Skeletal muscle satellite cell (primary cell): Measurements from ENCODE around the gene TCEA2.

ENCODE experiments used
- H3K27me3 ChIP-seq: 2 replicates; pipeline ENCODE4 v1.7.0; 2013; ENCODE audit warnings: low read length; ENCODE audit not compliant: control insufficient read depth, insufficient read depth
- H3K36me3 ChIP-seq: 2 replicates; pipeline ENCODE4 v1.7.0; 2013; ENCODE audit warnings: mild to moderate bottlenecking, control low read depth, low read length; ENCODE audit not compliant: insufficient read depth
- H3K4me1 ChIP-seq: 2 replicates; pipeline ENCODE4 v1.7.0; 2013; ENCODE audit warnings: low read length; ENCODE audit not compliant: control insufficient read depth, insufficient read depth
- H3K4me2 ChIP-seq: 2 replicates; pipeline ENCODE4 v1.7.0; 2013; ENCODE audit warnings: mild to moderate bottlenecking, low read length
- H3K4me3 ChIP-seq: 2 replicates; pipeline ENCODE4 v1.7.0; 2013; ENCODE audit warnings: low read length
- H3K9ac ChIP-seq: 2 replicates; pipeline ENCODE4 v1.7.0; 2013; ENCODE audit warnings: mild to moderate bottlenecking, low read depth, low read length, moderate library complexity
- H3K9me3 ChIP-seq: replicated peaks from 2 replicates; pipeline ENCODE4 v1.7.0; 2013; ENCODE audit warnings: mild to moderate bottlenecking, control low read depth, low read length

TCEA2 gene

DNA sequence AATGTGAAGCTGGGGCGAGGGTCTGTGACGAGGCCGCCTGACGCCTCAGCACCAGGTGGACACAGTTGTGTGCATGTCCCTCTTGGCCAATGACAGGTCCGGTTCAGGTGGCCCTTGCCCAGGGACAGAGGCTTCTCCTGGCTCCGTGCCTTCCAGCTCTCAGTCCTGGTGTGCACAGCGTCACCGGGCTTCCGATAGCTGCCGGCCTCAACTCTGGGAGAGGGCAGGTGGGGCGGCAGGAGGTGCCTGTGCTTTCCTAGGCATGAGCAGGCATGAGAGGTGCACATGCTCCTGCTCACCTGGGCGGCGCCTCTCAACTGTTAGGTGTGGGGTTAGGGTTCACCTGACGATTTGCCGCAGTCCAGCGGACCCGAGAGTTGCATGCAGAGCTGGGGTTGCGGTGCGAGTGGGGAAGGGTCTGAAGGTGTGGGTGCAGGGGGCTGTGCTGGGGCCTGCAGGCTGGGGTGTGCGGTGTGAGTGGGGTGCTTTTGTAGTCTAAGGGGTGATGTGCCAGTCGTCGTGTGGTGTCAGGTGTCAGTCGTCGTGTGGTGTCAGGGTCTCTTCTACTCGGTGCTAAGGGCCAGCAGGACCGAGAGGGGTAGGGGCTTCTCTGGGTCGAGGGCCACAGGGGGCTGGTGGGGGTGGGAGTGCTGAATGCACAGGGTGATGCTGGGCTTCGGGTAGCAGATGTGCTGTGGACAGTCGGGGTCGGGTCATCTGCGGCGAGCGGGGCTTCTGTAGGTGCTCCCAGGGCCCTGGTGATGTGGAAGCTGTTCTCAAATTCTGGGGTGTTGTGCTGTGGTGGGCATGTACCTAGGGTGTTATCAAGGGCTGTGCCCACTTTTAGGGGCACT, 9.8 kb upstream of the TCEA2 start:
- Histone ChIP-seq H3K27me3 (peaks cover 40% of the 10 kb centered on the region), H3K9me3 (no peaks in the 10 kb centered on the region), H3K9ac (no peak overlapping the region), H3K36me3 (no peaks in the 10 kb centered on the region), H3K4me3 (no peak overlapping the region), H3K4me1 (peaks cover 3% of the 10 kb centered on the region), H3K4me2 (no peak overlapping the region)

GRCh38 chr20:64053841-64054661, 8.9 kb upstream of the TCEA2 start:
- Histone ChIP-seq H3K9ac (no peak overlapping the region), H3K27me3 (peaks cover 35% of the 10 kb centered on the region), H3K4me2 (no peak overlapping the region), H3K36me3 (no peaks in the 10 kb centered on the region), H3K4me3 (no peak overlapping the region), H3K9me3 (no peaks in the 10 kb centered on the region), H3K4me1 (peaks cover 7% of the 10 kb centered on the region)

DNA sequence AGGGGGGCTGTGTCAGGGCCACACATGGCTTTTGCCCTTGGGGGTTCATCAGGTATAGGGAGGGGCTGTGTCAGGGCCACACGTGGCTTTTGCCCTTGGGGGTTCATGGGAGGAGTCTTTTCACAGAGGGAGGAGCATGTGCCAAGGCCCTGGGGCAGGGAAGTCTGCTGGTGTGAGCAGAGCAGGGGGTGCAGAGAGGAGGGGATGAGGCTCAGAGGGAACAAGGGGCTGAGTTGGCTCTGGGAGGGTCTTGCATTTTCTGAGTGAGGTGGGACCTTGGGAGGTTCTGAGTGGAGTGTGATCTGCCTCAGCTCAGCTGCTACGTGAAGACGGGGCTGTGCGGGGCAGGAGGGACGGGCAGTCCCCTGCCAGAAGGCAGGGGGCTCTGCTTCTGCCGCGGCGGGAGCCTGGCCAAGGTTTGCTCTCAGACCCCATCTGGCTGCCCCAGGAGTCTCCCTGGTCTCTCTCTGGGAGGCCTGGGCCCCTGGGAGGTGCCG, 7.6 kb upstream of the TCEA2 start:
- no peak overlapping the region for H3K4me2 ChIP-seq
- H3K4me1 ChIP-seq = peaks cover 7% of the 10 kb centered on the region
- H3K9me3 ChIP-seq = no peaks in the 10 kb centered on the region
- H3K27me3 ChIP-seq = peaks cover 27% of the 10 kb centered on the region
- H3K36me3 ChIP-seq = no peaks in the 10 kb centered on the region
- no peak overlapping the region for H3K9ac ChIP-seq
- H3K4me3 ChIP-seq = no peak overlapping the region

DNA sequence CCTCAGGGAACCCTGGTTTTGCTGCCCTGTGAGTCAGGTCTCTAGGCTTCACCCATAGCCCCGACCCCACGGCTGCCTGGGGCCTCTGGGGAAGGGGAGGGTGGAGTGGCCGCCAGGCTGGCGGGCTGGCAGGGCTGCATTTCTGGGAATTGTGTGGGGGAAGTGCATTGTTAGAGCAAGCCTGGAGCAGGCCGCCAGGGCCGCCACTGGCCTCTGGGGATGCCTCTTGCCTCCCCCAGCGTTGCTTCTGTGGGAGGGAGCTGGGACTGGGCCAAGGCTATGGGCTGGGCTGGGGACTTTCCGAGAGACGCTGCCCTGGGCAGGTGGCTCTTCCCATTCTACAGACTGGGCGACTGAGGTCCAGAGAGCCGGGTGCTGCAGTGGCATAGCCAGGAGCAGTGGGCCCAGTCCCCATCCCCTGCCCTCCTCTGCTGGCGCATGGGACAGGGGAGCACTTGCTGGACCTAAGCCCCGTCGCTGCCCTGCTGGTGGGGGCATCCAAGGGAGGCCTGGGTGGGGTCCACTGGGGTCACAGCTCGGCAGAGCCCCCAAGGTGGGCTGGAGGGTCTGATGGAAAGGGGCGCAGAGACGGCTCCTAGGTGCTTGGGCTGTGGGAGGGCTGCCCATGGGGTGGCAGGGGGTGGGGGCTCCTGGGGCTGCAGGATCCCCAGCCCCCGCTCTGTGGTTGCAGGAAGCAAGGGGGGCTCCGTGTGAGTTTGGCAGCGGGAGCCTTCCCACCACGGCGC, 6.9 kb upstream of the TCEA2 start:
- Histone ChIP-seq H3K4me1 (peaks cover 7% of the 10 kb centered on the region), H3K4me2 (no peak overlapping the region), H3K36me3 (no peaks in the 10 kb centered on the region), H3K27me3 (peaks cover 21% of the 10 kb centered on the region), H3K4me3 (no peak overlapping the region), H3K9me3 (no peaks in the 10 kb centered on the region), H3K9ac (no peak overlapping the region)

- Histone ChIP-seq H3K4me3 (no peak overlapping the region), H3K4me1 (peaks cover 7% of the 10 kb centered on the region), H3K36me3 (no peaks in the 10 kb centered on the region), H3K4me2 (no peak overlapping the region), H3K27me3 (peaks cover 21% of the 10 kb centered on the region), H3K9me3 (no peaks in the 10 kb centered on the region), H3K9ac (no peak overlapping the region)
Measured at GRCh38 chr20:64056639-64056888, 6.4 kb upstream of the TCEA2 start.

GRCh38 chr20:64056889-64057627, 5.9 kb upstream of the TCEA2 start:
- no peak overlapping the region for H3K9ac ChIP-seq
- peaks cover 8% of the 10 kb centered on the region for H3K4me1 ChIP-seq
- no peak overlapping the region for H3K4me2 ChIP-seq
- no peaks in the 10 kb centered on the region for H3K36me3 ChIP-seq
- no peaks in the 10 kb centered on the region for H3K9me3 ChIP-seq
- peaks cover 17% of the 10 kb centered on the region for H3K27me3 ChIP-seq
- no peak overlapping the region for H3K4me3 ChIP-seq

- peaks cover 15% of the 10 kb centered on the region for H3K4me1 ChIP-seq
- peak overlapping the region; percentile 18 for H3K4me2 ChIP-seq
- H3K36me3 ChIP-seq = no peaks in the 10 kb centered on the region
- peaks cover 10% of the 10 kb centered on the region for H3K27me3 ChIP-seq
- H3K9ac ChIP-seq = no peak overlapping the region
- no peaks in the 10 kb centered on the region for H3K9me3 ChIP-seq
- no peak overlapping the region for H3K4me3 ChIP-seq
Measured at GRCh38 chr20:64057628-64058498, 5.1 kb upstream of the TCEA2 start.

- Histone ChIP-seq H3K27me3 (peaks cover 10% of the 10 kb centered on the region), H3K4me3 (no peak overlapping the region), H3K36me3 (no peaks in the 10 kb centered on the region), H3K9ac (no peak overlapping the region), H3K4me1 (peaks cover 15% of the 10 kb centered on the region), H3K4me2 (peak overlapping the region; percentile 18), H3K9me3 (no peaks in the 10 kb centered on the region)
Measured at GRCh38 chr20:64058536-64058935, 4.5 kb upstream of the TCEA2 start.

GRCh38 chr20:64062276-64062595, 762 bp upstream of the TCEA2 start:
- Histone ChIP-seq H3K4me1 (peaks cover 40% of the 10 kb centered on the region), H3K27me3 (no peaks in the 10 kb centered on the region), H3K9me3 (no peaks in the 10 kb centered on the region), H3K4me2 (peak overlapping the region; percentile 93), H3K9ac (peak overlapping the region; percentile 93), H3K4me3 (peak overlapping the region; percentile 94), H3K36me3 (no peaks in the 10 kb centered on the region)

- Histone ChIP-seq H3K27me3 (no peaks in the 10 kb centered on the region), H3K4me2 (peak overlapping the region; percentile 84), H3K9me3 (no peaks in the 10 kb centered on the region), H3K4me1 (peaks cover 33% of the 10 kb centered on the region), H3K36me3 (no peaks in the 10 kb centered on the region), H3K9ac (peak overlapping the region; percentile 93), H3K4me3 (peak overlapping the region; percentile 94)
Measured at GRCh38 chr20:64063389-64064144, 569 bp downstream of the TCEA2 start.
